Cerebellar nuclear complex (tissue), 1 donor: Measurements from ENCODE around the gene PRKAR2A.
"Not testable (repeated sequence)": the region's sequence is repeated elsewhere in the genome, so short reads cannot be mapped to it uniquely, and the experiment has no call there.

Experiments used
- DNase-seq, 2 experiments: peaks; one replicate each; lab custom pipeline; 2025; lab: John Stamatoyannopoulos, UW

The PRKAR2A gene

GRCh38 chr3:48725185-48725855 lies 122.4 kb downstream of the PRKAR2A start:
- not testable (repeated sequence) for DNase-seq

- DNase-seq = no peak
Measured at GRCh38 chr3:48723725-48724124, 123.9 kb downstream of the PRKAR2A start.

- not testable (repeated sequence) for DNase-seq
Measured at GRCh38 chr3:48723293-48723692, 124.4 kb downstream of the PRKAR2A start.

GRCh38 chr3:48716982-48717746 lies 130.5 kb downstream of the PRKAR2A start, which contains the start of gene IP6K2:
IP6K2 (minus strand) TSS chr3:48717221; CDS start chr3:48695291, 21,930 bp downstream.
- DNase-seq = peak; percentile 94 to 99

GRCh38 chr3:48716508-48716981 lies 131.1 kb downstream of the PRKAR2A start:
- DNase-seq = no peak

- DNase-seq = peak; percentile 97 to 98
Measured at GRCh38 chr3:48715174-48715800, 132.4 kb downstream of the PRKAR2A start.

GRCh38 chr3:48711727-48712126 lies 135.9 kb downstream of the PRKAR2A start:
- no peak for DNase-seq

- DNase-seq = no peak
Measured at GRCh38 chr3:48709051-48709461, 138.6 kb downstream of the PRKAR2A start.

- DNase-seq = no peak
Measured at GRCh38 chr3:48708481-48708889, 139.2 kb downstream of the PRKAR2A start.

- no peak for DNase-seq
Measured at GRCh38 chr3:48707157-48707556, 140.5 kb downstream of the PRKAR2A start.

GRCh38 chr3:48702320-48702920 lies 145.3 kb downstream of the PRKAR2A start:
- DNase-seq = no peak

- no peak for DNase-seq
Measured at GRCh38 chr3:48700731-48701405, 146.8 kb downstream of the PRKAR2A start.

GRCh38 chr3:48698891-48699290 lies 148.8 kb downstream of the PRKAR2A start:
- no peak for DNase-seq

GRCh38 chr3:48697952-48698351 lies 149.7 kb downstream of the PRKAR2A start:
- no peak for DNase-seq

GRCh38 chr3:48696601-48697000 lies 151.1 kb downstream of the PRKAR2A start:
- no peak for DNase-seq
